GM12874 (cell line): ENCODE data around the gene ACP3.
A peak's percentile ranks its signal among the peaks of the same experiment; 100 is the strongest.

ENCODE experiments used
- CTCF ChIP-seq: IDR thresholded peaks from 2 replicates; pipeline ENCODE4 v1.5.1; 2011; ENCODE audit warnings: low read depth, mild to moderate bottlenecking, control low read depth, low read length, moderate library complexity; ENCODE audit not compliant: insufficient read depth

The ACP3 gene

GRCh38 chr3:132343018-132343612 lies 25.9 kb downstream of the ACP3 start:
- TF ChIP-seq CTCF = peak; percentile 69; the same call in 1 of the 2 replicates

GRCh38 chr3:132344666-132345280 lies 27.6 kb downstream of the ACP3 start:
- no peak for TF ChIP-seq CTCF

- no peak for TF ChIP-seq CTCF
Observed at GRCh38 chr3:132346841-132347736, 29.9 kb downstream of the ACP3 start.

GRCh38 chr3:132347811-132348210 lies 30.6 kb downstream of the ACP3 start:
- no peak for TF ChIP-seq CTCF

- TF ChIP-seq CTCF = no peak
Observed at GRCh38 chr3:132348531-132348930, 31.3 kb downstream of the ACP3 start.

GRCh38 chr3:132350814-132351213 lies 33.6 kb downstream of the ACP3 start:
- TF ChIP-seq CTCF = no peak

GRCh38 chr3:132351222-132351806 lies 34.1 kb downstream of the ACP3 start:
- no peak for TF ChIP-seq CTCF
